ENCODE data around the gene FAM222A.
A peak's percentile ranks its signal among the peaks of the same experiment; 100 is the strongest.

Gene FAM222A

DNA sequence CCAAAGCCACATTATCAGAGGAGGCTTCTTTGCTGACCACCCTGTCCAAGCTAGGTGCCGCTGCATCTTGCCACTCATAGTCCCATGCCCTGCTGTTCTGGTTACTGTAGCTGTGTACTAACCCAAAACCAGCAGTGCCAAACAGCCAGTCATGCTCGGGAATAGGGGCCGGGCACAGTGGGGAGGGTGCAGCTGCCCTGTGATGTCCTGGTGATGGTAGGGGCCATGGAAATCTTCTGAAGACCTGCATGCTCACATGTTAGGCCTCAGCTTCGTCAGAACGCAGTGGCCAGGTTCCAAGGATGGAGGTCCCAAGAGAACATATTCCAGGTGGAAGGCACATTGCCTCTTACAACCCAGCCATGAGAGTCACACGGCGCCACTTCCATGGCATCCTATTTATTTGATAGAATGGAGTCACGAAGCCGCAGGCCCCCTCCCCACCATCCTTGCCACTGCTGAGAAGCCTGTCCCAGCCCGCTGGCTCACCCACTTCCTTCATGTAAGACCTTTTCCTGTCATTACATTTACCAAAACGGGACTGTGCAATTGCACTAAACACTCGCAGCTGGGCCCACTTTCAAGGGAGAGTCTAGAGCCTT lies 48.5 kb downstream of the FAM222A start:
- DNase-seq, result peak; percentile 13

- no peak for DNase-seq
Observed at GRCh38 chr12:109762673-109763191, 49.1 kb downstream of the FAM222A start.

- DNase-seq, result no peak
Observed at GRCh38 chr12:109763201-109763841, 49.7 kb downstream of the FAM222A start.

GRCh38 chr12:109764123-109764522 lies 50.5 kb downstream of the FAM222A start:
- no peak for DNase-seq

DNA sequence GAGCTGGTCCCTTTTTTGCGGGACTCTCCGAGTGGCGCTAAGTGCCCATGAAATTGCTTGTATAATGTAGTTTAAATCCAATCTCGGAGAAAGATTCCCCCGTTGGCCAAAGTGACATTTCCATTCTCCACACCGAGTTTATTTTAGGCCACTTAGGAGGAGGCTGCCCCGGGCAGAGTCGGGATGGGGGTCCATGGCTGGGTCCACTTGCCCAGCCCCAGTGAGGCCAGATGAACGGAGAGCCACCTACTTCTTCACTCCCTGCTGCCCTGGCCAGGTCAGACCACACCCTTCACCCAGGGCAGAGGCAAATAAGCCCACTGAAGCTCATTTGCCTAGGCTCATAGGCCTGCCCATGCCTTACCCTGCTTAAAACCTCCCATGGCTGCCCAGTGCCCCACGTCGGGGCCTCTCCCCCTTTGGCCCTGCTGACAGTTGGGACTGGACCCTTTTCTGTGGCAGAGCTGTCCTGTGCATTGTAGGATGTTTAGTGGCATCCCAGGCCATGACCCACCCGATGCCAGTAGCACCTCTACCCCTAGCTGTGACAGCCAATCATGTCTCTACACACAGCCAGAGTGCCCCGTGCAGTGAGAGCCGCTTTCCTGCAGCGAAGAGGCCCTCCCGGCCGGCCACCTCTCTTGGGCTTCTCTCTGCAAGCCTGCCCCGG lies 51.3 kb downstream of the FAM222A start:
- no peak for DNase-seq

DNA sequence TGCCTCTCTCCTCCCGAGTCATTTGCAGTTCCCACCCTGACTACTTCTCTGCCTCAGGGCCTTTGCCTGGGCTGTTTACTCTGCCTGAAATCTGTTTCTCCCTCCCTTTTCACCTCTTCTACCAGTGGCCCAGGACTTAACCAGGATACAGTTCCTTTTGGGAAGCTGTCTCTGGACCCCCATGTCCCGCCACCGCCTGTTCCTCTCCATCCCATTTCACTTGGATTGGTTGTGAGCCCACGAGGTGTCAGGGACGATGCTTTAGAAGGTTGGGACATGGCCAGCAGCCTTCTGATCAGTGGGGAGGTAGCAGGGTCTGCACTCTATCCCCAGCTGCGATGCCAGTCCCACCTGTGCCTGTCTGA lies 51.8 kb downstream of the FAM222A start:
- DNase-seq, result no peak

DNA sequence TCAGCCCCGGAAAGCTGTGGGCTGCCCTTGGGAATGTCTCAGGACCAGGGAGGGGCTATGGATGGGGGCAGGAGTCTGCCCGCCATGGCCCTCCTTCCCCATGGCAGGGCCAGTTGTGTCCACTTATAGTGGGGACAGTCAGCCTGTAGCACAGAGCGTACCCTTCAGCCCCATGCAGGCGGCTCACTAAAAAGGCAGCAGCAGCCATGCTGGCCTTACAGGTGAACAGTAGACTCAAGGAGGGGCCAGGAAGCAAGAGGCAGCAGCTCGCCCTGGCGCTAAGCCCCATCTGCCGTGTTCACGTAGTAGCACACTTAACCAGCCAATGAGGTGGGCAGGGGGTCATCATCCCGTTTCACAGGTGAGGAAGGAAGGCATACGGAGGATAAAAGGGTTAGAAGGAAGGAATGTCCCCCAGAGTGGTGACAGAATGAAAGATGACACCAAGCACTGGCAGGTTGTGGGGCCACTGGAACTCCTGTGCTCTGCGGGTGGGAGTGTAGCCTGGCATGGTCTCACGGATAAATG lies 52.7 kb downstream of the FAM222A start:
- DNase-seq, result peak; percentile 38

GRCh38 chr12:109767456-109767855 lies 53.8 kb downstream of the FAM222A start:
- no peak for DNase-seq

DNA sequence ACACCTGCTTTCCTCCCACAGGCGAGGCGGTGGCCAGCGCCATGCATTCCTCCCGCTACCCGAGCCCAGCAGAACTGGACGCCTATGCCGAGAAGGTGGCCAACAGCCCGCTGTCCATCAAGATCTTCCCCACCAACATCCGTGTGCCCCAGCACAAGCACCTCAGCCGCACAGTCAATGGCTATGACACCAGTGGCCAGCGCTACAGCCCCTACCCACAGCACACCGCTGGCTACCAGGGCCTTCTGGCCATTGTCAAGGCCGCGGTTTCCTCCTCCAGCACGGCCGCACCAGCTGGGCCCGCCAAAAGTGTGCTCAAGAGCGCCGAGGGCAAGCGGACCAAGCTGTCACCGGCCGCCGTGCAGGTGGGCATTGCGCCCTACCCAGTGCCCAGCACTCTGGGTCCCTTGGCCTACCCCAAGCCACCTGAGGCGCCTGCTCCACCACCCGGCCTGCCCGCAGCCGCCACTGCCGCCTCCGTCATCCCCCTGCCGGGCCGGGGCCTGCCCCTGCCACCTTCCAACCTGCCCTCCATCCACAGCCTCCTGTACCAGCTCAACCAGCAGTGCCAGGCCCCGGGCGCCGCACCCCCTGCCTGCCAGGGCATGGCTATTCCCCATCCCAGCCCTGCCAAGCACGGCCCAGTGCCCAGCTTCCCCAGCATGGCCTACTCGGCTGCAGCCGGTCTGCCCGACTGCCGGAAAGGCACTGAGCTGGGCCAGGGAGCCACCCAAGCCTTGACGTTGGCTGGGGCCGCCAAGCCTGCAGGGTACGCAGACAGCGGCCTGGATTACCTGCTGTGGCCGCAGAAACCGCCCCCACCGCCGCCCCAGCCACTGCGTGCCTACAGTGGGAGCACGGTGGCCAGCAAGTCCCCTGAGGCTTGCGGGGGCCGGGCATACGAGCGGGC lies 54.6 kb downstream of the FAM222A start:
- no peak for DNase-seq

- DNase-seq, result no peak
Observed at GRCh38 chr12:109768901-109769670, 55.5 kb downstream of the FAM222A start.

DNA sequence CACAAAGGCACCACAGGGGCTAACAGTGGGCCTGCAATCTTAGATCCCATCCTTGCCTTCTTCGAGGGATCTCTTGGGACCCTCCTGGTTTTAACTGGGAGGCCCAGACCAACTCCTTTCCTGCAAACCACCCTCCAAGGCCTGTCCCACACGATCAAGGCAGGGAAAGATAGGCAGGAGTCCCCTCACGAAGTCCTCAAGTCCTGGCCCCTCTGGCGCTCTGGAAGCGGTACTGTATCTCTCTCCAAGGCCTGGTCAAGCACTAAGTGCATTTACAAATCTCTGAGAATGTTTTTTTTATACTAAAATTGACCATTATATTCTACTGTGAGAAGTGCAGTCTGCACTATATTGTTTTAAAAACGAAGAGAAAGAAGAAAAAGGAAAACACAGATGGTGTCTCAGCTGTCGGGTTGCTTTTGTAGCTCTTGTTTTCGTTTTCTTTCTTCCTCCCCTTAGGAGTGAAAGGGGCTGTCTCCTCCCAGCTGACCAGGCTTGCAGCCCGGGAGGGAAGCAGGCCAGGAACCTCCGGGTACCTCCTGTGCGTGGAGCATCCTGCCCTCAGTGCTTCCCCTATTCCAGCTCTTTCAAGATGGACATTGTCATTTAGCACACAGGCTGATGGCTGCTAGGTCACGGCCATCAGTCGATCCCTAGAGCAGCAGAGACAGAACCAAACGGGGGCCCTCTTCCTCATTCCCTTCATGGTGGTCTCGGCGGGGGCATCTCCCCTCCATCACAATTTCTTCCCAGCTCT lies 56.7 kb downstream of the FAM222A start:
- DNase-seq, result no peak

DNA sequence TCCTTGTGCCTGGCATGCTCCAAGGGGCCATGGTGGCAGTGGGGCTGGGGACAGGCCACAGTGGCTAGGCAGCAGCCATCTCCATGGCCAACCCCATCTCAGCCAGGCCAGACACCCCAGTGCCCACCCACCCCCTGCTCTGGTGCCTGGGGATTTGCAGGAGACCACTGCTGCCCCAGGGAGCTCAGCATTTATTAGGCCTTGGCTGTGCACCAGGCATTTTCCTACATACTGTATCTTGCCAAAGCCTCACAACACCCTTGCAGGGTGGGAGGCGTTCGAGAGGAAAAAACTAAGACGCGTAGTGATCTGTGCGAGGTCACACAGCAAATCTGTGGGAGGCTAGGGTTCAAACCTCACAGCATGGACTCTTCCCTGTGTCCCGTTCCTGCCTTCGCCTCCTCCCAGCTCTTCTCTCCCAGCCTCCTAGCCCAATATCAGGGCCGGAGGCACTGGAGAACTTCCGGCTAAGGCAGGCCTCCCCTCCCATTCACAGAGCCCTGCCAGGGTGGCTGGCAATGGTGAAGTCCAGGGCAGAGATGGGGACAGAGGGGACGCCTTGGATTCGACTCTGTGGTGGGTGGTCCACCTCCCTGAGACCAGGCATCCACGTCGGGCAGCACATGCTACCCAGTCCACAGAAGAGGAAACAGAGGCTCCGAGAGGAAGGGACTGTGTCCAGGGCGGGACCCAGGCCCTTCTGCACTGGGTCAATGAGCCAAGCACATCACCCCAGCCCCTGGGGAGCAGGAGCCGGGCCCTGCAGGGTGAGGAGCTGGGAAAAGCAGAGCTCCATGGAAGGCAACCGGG lies 57.4 kb downstream of the FAM222A start:
- DNase-seq, result no peak

DNA sequence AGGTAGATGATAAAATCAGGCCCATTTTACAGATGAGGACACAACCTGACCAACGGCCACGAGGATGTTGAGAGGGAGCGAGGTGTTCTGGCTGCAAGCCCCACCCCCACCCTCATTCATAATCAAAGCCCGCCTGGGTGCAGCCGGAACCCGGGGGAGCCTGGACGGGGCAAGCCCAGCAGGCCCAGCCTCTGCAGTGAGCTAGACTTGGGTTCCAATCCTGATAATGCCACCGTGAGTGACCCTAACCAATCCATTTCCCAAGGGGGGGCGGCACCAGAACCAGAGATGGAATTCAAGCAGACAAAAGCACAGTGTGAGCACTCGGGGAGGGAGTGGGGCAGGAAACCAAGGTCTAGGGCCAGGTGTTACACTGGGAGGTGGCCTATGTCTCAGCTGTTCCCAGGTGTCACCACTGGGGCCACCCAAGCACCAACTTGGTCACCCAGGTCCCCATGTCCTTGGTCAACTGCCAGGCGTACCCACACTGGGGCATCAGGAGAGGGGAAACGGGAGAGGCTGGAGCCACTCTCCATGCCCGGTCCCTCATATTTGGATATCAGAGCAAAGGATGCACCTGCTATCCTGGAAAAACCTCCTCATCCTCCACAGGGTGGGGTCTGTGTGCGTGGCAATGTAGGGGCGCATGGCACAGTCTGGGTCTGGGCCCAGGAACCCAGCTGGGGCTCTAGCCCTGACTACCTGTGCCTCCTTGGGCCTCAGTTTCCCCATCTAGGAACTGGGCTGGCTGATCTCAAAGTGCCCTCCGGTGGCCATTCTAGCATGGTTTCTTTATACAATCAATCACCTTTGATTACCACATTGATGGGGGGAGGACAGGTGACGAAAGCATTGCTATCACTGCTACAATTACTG lies 58.4 kb downstream of the FAM222A start:
- DNase-seq, result no peak

GRCh38 chr12:109772622-109773321 lies 59.1 kb downstream of the FAM222A start:
- DNase-seq, result no peak

- DNase-seq, result no peak
Observed at GRCh38 chr12:109773384-109774011, 59.9 kb downstream of the FAM222A start.

GRCh38 chr12:109775172-109775881 lies 61.7 kb downstream of the FAM222A start:
- DNase-seq, result peak; percentile 73

- no peak for DNase-seq
Observed at GRCh38 chr12:109776624-109777023, 63.0 kb downstream of the FAM222A start.

GRCh38 chr12:109777544-109777943 lies 63.9 kb downstream of the FAM222A start:
- peak; percentile 77 for DNase-seq

Data from NCI-H2171 treated with DMSO at 0.1 percent for 48 hours (cell line).